Activated CD4-positive, alpha-beta T cell treated with anti-CD3 and anti-CD28 coated beads, Interleukin-2, Interleukin-4, amounts not matched to agents 100 ng/mL and 50 ng/mL, durations not matched to agents 16 hours and 8 hours (primary cell): Measurements from ENCODE around the gene TCAF2.
"Not testable (repeated sequence)": the region's sequence is repeated elsewhere in the genome, so short reads cannot be mapped to it uniquely, and the experiment has no call there.

Experiments used
- DNase-seq: peaks from one replicate; pipeline ENCODE4 v3.0.0-alpha.2; 2020; ENCODE audit warnings: low spot score

TCAF2 gene

DNA sequence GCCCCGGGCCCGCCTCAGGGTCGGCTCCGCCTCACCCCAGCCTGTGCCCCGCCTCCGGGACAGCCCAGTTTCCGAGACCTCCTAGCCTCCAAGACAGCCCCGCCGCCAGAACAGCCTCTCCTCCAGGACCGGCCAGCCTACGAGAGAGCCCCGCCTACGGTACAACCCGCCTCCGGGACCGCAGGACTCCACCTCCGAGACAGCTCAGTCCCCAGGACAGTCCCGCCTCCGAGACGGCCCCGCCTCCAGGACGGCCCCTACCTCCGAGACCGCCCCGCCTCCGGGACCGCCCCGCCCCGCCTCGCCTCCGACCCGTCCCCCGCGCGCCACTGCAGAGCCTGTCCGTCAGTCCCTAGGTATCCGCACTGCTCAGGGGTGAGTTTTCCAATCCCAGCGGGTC, at the start of gene TCAF2:
TCAF2 (plus strand) TSS at position 329 of the 400 bp plus-strand sequence.
- DNase-seq = not testable (repeated sequence)

DNA sequence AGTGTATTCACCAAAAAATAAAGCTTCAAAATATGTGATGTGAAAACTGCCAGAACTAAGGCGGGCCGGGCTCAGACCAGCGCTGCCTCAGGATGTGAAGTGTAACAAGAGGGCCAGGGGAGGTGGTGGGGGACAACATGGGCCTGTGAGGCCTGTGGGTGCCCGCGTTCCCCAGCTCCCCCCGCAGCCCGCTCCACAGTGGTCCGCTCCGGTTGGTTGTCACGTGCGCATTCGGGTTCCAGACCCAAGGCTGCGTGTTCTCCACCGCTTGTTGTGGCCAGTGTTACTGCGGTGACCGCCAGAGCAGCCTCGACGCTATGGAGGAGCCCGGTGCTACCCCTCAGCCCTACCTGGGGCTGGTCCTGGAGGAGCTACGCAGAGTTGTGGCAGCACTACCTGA, 49.3 kb upstream of the TCAF2 start, which contains the start of gene CTAGE15:
CTAGE15 (plus strand) TSS at position 301 of the 400 bp plus-strand sequence; CDS start at position 318, 17 bp downstream.
- not testable (repeated sequence) for DNase-seq

DNA sequence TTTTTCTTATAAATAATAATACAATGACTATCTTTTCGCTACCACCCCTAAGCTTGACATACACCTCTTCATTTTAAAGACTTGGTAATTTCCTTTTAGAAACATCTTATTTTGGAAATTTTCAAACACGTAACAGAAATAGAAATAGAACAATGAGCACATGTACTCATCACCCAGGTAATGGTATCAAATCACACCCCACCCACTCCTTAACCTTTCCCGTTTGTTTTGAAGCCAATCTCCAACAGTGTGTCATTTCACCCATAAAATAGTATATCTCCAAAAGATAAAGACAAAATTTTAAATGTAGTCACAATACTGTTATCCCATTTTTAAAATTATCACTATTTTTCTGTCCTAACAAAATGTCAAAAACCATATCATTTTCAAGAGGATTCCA, 32.6 kb upstream of the TCAF2 start:
- DNase-seq = not testable (repeated sequence)

DNA sequence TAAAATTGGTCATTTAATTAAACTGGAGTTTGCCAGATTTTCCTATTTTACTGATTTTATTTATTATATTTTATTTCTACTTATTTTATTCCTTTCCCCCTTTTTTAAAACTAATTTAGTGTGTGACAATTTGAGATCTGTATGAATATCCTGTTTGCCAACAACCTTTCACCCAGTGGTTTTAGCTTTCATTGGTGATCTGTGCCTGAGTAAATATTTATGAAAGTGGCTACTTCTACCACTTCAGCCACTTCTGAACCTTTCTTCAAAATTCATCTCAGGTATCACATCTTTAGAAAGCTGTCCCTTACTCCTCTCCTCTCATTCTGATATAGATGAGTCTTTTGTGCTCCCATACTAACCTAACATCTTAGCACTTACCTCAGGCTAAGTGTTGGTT, 30.9 kb upstream of the TCAF2 start:
- DNase-seq = not testable (repeated sequence)

DNA sequence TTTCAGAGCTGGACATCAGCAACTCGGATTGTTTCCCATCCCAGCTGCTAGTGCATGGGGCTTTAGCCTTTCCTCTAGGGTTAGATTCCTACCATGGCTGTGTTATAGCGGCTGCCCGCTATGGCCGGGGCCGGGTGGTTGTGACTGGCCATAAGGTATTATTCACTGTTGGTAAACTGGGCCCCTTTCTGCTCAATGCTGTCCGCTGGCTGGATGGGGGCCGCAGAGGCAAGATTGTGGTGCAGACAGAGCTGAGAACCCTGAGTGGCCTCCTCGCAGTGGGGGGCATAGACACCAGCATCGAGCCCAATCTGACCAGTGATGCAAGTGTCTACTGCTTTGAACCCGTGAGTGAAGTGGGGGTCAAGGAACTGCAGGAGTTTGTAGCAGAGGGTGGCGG, 22.7 kb upstream of the TCAF2 start:
- not testable (repeated sequence) for DNase-seq

DNA sequence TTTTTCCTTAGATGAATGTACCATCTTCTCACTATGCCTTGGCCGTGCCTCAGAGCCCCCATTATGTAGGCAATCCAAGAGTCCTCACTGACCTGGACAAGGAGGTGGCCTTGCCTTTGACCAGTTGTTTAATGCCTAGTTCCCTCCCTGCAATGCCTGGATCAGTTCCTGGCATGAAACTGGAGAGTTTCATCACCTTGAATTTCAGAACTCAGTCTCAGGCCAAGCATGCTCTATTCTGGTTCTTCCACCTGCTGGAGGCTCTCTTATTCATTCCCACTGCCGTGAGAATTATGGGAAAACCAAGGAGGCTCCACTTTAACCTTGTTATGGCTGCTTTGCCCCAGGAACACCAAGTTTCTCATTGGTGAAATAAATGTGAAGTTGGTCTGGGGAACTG, 17.2 kb upstream of the TCAF2 start:
- not testable (repeated sequence) for DNase-seq

DNA sequence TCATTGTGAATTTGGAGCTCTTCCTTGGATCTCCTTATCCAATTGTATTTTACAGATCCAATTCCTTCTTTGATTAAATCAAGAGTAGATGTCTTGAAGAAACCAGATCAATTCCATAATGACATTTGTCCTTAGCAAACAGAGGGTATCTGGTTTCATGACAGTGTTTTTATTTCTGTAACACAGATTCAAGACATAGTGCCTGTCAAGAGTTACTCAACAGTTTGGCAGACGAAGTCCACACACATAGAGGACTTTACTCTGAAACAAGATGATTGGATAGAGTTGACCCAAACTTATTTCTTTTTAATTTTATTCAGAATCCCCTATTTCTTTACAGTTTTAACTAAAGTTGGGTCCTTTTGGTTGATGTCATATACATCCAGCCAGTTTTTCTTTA, 14.7 kb upstream of the TCAF2 start:
- DNase-seq = not testable (repeated sequence)

DNA sequence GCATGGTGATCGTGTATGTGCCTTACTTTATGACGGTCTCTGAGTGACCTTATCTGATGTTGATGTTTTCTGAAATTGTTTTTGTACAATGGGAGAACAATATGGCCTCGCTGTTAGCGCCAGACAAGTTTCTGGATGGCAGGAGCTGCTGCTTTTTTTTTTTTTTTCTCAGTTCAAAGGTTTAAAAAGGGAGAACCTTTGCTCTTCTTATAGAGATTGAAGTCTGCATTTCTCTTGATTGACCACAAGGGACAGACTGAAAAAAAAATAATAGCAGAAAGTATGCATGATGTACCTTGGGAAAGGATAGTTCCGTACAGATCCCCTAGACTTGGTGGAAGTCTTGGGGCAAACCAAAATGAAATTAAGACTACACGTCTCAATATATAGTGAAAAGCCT, 5.2 kb upstream of the TCAF2 start:
- not testable (repeated sequence) for DNase-seq

DNA sequence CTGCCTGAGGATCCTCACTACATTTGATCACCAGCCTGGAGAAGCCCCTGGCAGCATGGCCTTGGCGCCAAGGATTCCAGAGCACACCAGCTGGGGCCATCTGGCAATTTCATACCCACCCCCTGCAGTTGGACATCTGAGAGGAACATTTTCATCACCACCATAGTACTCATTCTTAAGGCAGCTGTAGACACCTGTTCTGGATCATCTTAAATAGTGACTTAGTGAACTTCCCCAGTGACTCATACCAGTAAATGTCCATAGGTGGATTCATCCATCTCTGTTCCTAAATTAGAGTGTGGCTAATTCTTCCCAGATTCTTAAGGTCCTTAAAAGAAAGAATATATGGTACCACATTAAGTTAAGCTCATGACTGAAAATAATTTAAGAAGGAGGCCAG, 3.6 kb upstream of the TCAF2 start:
- not testable (repeated sequence) for DNase-seq

DNA sequence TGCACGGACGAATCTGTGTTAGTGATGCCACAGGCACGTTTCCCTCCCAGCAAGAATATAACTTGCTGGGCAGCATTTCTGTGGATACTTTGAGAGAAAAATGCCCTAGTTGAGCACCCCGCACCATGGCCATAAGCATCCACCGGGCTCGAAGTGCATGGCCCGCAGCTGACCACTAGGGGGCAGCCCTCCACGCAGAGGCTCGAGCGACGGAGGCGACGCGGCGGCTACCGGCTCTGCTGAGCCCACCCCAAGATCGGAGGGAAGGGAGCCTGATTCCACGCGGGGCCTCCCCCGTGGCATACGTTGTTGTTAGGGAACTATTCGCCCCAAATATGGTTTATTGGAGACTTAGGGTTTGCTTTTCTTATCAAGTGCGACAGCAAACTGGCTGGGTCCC, 716 bp upstream of the TCAF2 start:
- DNase-seq = not testable (repeated sequence)

DNA sequence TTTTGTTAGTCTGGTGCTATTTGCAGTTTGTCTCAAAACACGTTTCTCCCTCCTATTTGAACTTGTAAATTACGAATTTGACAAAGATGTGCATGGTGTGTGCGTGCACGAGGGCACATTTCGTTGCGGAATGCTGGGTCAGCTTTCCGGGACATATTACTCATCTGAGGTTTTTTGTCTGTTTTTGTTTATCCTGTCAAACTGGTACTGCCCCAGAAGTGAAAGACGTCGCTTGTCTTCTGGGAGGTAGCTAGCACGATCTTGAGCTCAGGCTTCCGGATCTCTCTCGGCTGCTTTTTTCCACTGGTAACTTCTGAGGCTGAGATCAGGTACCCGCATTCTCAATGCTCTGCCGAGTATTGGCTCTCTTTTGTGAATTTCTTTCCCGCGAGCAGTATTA, 401 bp downstream of the TCAF2 start:
- DNase-seq = not testable (repeated sequence)

DNA sequence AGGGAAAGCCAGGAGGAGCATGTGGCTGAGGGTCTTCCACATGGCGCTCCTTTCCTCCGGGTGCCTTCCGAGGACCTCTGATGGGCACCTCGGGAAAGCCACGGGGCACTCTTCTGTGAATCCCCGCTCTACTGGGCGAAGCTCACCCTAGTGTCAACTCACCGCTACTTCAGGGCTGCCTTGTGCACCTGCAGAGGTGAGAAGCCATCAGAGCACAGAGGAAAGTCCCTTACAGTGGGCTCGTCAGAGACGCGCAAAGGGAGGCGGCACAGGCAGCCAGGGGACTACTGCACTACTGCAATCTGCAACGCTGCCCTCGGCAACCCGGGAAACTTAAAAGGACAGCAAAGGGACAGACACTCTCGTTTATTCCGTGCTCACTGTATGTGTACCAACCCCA, 1.4 kb downstream of the TCAF2 start:
- DNase-seq = not testable (repeated sequence)

DNA sequence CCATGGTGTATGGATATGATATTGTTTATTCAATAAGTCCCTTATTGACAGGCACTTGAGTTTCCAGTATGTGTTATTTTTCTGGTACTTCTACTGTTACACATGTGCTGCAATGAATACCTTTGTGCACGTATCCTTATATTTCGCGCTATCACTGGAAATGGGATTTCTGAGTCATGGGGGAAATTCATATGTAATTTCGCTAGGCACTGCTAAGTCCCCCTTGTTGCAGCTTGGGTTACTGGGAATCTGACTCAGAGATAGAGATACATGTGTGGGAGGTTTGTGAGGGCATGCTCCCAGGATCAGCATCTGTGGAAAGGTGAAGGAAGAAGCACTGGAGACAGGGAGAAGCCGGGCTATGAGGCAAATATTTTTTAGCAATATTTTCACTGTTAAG, 9.9 kb downstream of the TCAF2 start:
- not testable (repeated sequence) for DNase-seq

DNA sequence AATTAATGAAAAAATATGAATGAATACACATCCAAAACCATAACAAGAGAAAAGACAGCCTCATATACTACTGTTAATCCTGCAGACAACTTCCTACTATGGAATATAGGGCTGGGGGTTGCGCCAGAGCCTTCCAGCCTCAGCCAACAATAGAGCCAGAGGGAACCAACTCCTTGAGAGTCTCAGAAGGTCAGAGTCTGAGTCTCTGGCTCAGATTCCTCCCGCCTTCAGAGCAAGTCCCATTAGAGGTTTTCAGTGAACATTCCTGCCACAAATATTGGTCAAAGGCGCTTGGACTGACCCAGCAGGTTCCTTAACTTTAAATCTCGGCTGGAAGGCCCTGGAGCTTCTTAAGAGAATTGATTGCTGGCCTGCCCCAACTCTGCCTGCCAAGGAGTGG, 11.7 kb downstream of the TCAF2 start:
- not testable (repeated sequence) for DNase-seq

DNA sequence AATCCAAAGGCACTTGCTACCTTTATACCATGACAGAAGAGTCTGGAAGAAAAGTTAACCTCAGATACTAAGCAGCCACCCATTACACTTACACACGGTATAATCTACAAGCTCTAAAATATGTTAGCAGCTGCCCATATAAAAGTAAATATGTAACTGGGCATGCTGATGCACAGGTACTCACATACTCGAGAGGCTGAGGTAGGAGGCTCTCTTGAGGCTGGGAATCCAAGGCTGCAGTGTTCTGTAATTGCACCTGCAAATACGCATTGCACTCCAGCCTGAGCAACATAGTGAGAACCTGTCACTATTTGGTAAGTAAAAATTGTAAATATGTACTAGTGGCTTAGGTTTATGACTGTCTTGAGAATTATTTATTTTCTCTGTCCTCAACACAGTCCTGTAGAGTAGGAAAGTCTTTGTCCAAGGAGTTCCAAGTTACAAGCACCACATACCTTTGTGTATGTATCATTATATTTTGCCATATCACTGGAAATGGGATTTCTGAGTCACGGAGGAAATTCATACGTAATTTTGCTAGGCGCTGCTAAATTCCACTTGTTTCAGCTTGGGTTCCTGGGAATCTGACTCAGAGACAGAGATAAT, 12.3 kb downstream of the TCAF2 start:
- not testable (repeated sequence) for DNase-seq

DNA sequence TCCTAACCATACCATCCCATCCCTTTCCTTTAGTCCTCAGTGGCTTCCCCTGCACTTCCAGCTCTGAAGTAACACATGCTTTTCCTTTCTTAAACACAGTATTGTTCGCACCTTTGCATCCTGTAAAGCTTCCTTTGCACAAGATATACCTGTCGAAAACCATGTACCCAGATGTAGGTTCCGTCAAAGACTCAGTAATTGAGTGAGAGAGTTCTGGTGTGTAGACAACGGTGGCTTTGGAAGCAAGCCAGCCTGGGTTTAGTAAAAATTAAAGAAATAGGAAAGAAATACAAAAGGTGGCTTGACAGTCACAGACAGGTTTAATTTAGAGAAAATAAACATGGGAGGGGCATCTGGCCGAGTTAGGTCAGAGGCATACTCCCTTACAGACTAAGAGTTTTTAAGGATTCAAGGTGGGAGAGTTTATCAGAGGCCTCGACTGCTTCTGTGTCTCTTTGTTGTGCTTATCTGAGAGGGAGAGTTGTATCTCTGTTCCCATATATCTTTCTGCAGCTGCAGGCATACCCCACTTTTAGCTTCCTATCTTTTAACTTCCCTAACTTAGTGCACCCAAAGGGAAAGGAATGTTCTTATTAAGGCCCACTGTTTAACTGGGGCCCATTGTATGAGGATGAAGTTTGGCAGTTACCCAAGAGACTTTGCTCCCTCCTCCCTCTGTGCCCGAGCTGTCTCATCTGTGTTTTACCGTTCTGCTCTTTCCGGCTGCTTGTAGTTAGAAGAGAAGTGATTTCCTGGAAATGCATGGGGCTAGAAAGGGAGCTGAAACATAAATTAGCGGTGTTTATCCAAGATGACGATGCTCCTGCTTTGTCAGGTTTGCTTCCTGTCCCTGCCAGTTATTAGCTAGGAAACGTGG, 14.8 kb downstream of the TCAF2 start:
- DNase-seq = not testable (repeated sequence)

DNA sequence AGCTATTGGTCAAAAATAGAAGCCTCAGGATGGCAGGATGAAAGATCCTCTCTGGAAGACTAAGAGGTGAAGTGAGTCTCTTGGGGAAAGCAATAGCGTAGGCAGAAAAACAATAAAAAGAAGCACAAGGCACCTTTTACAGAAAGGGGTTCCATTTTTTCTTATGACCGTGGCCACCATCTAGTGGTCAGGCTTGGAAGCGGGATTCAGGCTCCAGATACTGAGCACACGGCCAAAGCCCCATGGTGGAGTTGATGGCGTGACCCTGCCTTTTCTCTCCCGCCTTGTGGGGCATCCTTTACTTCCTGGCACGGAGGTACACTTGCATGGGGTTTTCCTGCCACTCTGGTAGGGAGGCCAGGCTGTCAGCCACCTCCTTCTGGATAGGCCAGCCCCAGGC, 18.6 kb downstream of the TCAF2 start:
- DNase-seq = not testable (repeated sequence)

DNA sequence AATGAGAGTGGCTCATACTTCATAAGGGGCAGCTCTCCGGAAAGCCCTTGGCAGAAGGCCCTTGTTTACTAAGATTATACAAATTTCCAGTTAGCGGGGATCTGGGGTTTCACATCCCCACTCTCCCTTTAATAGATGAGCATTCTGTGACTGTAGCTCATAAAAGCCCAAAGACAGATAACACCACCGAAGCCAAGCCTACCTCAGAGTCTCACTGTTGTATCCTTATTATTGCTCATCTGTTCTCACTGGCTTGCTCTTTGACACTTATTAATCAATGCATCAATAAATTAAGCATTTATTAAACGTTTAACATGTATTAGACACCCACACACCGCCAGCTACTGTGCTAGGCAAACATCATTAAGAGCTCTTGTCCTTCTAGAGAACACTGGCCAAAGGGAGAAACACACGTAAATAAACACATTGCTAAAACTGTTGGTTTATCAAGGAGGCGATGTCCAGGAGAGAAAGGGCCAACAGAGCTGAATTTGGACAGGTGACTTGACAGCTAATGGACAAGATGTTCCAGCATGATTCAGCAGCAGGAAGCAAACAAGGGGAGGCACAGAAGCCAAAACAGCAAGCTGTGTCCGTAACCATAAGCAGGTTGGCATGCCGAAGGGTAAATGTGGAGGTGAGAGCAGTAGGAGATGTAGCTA, 19.9 kb downstream of the TCAF2 start:
- not testable (repeated sequence) for DNase-seq

DNA sequence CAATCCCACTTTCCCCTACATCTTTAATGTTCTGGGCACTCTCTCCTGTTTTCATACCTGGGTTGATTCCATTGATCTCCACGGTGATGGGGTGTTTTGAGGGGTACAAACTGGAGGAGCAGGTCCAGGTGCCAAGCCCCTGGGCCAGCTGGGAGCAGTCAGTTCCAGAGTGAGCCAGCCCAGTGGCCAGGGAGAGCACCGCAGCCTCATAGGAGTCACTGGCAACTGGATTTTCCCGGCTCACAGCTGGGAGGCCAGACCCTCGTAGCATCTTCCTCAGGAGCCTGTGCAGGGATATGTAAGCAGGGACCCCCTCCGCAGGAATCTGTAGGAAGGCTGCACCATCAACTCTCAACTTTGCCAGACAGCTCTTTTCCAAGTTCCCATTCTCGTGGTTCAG, 25.8 kb downstream of the TCAF2 start:
- not testable (repeated sequence) for DNase-seq

DNA sequence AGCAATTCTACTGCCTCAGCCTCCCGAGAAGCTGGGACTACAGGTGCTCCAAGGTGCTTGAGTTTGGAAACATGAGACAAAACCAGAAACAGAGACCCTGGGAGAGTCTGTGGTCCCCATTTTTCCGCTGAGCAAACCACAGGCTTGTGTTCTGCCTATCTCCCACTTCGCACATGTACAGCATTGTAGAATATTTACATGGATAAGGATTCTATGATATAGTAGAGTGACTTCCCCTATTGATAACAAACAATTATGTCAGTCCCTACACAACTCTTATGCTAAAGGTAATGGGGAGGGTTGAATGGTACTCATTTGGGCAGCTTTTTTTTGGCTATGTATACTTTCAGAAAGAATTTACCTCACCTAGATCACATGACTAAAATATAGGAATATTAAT, 29.1 kb downstream of the TCAF2 start:
- not testable (repeated sequence) for DNase-seq

DNA sequence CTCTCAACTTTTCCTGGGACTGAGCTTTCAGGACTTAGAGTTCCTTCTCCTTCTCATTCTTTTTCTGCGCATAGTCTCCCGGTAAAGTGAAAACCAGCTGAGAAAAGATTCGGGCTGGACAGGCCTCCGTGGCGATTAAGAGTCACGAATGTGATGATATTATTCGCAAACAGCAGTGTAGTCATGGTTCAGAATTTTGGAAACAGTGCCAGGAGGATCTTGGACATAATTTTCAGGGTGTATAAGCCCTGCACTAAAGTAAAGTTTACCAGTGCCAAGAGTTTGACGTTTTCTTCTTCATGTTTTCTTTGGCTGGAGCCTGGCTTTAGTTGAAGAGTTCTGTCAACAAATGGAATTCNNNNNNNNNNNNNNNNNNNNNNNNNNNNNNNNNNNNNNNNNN, 29.7 kb downstream of the TCAF2 start:
- DNase-seq = not testable (repeated sequence)
